ENCODE results near the gene LRCOL1.

DNA sequence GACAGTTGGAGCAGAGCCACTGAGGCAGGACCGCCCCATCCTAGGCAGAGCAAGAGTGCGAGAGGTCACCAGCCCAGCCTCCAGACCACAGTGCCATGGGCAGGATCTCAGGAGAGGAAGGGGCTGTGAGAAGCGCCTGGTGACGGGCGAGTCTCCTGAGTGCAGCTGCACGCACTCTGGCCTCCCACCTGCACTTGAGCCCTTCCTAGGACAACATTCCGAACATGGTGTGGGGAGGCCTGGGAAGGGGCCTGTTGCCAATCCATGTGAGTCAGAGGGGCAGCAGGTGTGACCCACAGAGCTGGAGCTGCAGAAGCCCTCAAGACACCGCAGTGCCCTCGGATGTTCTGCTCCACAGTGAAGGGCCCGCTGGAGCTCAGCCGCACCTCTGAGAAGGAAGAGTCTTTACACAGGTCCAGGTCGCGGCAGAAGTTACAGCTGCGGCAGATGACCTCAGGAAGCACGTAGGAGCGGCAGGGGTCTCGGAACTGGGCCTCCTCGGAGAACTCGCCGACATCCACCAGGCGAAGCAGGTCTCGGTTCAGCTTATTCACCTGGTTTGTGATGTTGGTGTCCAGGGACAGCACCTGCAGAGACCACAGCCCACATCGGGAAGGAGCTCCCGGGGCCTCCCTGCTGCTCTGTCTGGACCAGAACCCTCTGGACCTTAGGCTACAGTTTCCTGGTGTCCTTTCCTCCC, 15.5 kb upstream of the LRCOL1 start:
- TF ChIP-seq, protein P1, sequence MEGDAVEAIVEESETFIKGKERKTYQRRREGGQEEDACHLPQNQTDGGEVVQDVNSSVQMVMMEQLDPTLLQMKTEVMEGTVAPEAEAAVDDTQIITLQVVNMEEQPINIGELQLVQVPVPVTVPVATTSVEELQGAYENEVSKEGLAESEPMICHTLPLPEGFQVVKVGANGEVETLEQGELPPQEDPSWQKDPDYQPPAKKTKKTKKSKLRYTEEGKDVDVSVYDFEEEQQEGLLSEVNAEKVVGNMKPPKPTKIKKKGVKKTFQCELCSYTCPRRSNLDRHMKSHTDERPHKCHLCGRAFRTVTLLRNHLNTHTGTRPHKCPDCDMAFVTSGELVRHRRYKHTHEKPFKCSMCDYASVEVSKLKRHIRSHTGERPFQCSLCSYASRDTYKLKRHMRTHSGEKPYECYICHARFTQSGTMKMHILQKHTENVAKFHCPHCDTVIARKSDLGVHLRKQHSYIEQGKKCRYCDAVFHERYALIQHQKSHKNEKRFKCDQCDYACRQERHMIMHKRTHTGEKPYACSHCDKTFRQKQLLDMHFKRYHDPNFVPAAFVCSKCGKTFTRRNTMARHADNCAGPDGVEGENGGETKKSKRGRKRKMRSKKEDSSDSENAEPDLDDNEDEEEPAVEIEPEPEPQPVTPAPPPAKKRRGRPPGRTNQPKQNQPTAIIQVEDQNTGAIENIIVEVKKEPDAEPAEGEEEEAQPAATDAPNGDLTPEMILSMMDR (IDR thresholded peaks at IDR 0.05): no peak
- TF ChIP-seq POLR2A (IDR thresholded peaks at IDR 0.05): no peak
